Measurements from ENCODE around the gene KDELR1.

DNA sequence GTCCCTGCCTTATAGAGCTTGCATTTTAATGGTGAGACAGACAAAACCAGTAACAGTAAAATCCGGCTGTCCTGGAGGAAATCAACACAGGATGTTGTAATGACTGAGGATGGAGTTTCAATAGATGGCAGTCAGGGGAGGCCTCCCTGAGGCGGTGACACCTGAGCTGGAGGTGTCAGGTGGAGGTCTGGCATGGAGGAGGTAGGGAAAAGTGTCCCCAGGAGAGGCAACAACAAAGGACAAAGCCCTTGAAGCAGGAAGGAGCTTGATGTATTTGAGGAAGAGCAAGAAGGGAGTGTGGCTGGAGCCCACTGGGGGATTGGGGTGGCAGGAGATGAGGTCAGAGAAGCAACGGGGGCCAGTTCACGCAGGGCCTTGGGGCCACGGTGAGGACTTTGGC lies 9.9 kb upstream of the KDELR1 start:
- TF ChIP-seq, protein P1, sequence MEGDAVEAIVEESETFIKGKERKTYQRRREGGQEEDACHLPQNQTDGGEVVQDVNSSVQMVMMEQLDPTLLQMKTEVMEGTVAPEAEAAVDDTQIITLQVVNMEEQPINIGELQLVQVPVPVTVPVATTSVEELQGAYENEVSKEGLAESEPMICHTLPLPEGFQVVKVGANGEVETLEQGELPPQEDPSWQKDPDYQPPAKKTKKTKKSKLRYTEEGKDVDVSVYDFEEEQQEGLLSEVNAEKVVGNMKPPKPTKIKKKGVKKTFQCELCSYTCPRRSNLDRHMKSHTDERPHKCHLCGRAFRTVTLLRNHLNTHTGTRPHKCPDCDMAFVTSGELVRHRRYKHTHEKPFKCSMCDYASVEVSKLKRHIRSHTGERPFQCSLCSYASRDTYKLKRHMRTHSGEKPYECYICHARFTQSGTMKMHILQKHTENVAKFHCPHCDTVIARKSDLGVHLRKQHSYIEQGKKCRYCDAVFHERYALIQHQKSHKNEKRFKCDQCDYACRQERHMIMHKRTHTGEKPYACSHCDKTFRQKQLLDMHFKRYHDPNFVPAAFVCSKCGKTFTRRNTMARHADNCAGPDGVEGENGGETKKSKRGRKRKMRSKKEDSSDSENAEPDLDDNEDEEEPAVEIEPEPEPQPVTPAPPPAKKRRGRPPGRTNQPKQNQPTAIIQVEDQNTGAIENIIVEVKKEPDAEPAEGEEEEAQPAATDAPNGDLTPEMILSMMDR (IDR thresholded peaks at IDR 0.05; ENCODE audit: low read depth, low read length, poor library complexity, severe bottlenecking), result no peak
- no peak for TF ChIP-seq EZH2phosphoT487 (IDR thresholded peaks at IDR 0.05; ENCODE audit: borderline replicate concordance, low read length)

Measured in DOHH2 (cell line).